Measurements from ENCODE around the gene PRSS38. TPM values are rescaled to one million over a fixed set of nuclear protein-coding genes. Genes with fewer than 3 reads are reported as not detected.

PRSS38 gene
- total RNA-seq: not detected in 2 replicates

DNA sequence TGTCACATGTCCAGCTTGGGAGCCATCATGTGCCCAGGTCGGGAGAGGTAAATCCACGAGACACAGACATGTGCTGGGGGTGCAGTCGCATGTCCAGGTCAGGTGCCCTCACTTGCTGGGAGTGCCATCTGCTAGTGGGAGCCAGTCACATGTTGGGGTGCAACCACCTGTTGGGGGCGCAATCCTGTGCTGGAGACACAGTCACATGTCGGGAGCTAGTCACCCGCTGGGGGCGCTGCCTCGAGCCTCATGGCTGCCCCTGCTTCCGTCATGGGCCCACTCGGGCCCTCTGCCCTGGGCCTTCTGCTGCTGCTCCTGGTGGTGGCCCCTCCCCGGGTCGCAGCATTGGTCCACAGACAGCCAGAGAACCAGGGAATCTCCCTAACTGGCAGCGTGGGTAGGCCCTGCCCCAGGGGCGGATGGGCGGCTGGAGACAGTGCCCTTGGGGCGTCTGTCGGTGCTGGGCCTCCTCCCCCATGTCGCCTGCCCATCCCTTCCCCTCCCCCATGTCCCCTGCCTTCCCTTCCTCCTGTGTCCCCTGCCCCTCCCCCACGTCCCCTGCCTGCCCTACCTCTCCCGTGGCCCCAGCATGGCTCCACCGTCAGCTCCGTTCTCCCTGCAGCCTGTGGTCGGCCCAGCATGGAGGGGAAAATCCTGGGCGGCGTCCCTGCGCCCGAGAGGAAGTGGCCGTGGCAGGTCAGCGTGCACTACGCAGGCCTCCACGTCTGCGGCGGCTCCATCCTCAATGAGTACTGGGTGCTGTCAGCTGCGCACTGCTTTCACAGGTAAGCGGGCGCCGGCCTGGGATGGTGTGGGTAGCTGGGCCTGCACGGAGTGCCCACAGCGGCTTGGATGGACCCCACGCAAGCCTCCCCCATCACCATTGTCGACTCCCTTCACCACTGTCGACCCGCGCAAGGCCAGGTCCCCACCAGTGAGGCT, at the start of gene PRSS38:
TSS of gene PRSS38 (plus strand) at position 208 of the 942 bp plus-strand sequence. CDS start at position 250, 42 bp downstream.

Other genes starting within 250 kb of the PRSS38 start
- gene JMJD4, start 80.4 kb upstream of the PRSS38 start, total RNA-seq: 21.9 and 23.6 TPM in 2 replicates
- gene SNAP47, start 80.2 kb upstream of the PRSS38 start, total RNA-seq: 49.9 and 50.7 TPM in 2 replicates
- gene WNT9A, start 132.3 kb downstream of the PRSS38 start, total RNA-seq: 1.0 and 3.1 TPM in 2 replicates
- under 0.01 and 0.07 TPM in 2 replicates for gene WNT3A, start 191.3 kb downstream of the PRSS38 start, total RNA-seq